GM12878 (cell line): ENCODE measurements around the gene ALAD. TPM values are rescaled to one million over a fixed set of nuclear protein-coding genes. Genes with fewer than 3 reads are reported as not detected.

Source experiments
- ATAC-seq: fragments of 200-7000 bp; cut with Tn5 transposase; 3 replicates; pipeline ENCODE4 v1.9.1; 2020; ENCODE audit warnings: mild to moderate bottlenecking, moderate library complexity
- BruUV-seq: library from RNA; stranded (reverse); fragments of 400-500 nt; replicated peaks from 2 replicates; lab custom pipeline; 2021; lab: Mats Ljungman, UMichigan
- CTCF ChIA-PET: fragments of 300-600 bp; sonication (Branson Sonifier 250); formaldehyde crosslinking; extraction: SDS; loops from one replicate; lab custom pipeline; 2021; ENCODE audit warnings: inconsistent platforms; lab: Yijun Ruan, JAX
- POLR2A ChIA-PET: fragments of 350-600 bp; formaldehyde crosslinking; extraction: SDS; loops from one replicate; lab custom pipeline; 2021; ENCODE audit warnings: inconsistent platforms; lab: Charles Lee
- RAD21 ChIA-PET: fragments of 300-600 bp; sonication (Branson Sonifier 250); formaldehyde crosslinking; loops from one replicate; lab custom pipeline; 2023; ENCODE audit warnings: antibody characterized with exemption; ENCODE audit not compliant: unreplicated experiment; lab: Charles Lee
- SMC1A ChIA-PET: fragments of 300-600 bp; sonication (Branson Sonifier 250); formaldehyde crosslinking; loops from one replicate; lab custom pipeline; 2023; ENCODE audit not compliant: unreplicated experiment, uncharacterized antibody; lab: Charles Lee
- DNase-seq: peaks from one replicate; pipeline ENCODE4 v3.0.0-alpha.2; 2011; ENCODE audit warnings: low read depth, low spot score
- FAIRE-seq: peaks from 3 replicates; lab custom pipeline; 2011; peaks lifted over from hg19 to GRCh38; lab: Jason Lieb, UNC
- H2AFZ ChIP-seq: 2 replicates; pipeline ENCODE4 v1.6.0; 2011; ENCODE audit warnings: low read depth, low read length, control low read depth; ENCODE audit not compliant: control insufficient read depth
- H3K27ac ChIP-seq: 2 replicates; pipeline ENCODE4 v1.5.1; 2011; ENCODE audit warnings: control low read depth; ENCODE audit not compliant: control insufficient read depth, insufficient read depth
- H3K27me3 ChIP-seq, 2 experiments: replicated peaks in 1 of 2; 2 replicates each; pipeline versions ENCODE4 v1.6.0 to v1.6.1; 2011; ENCODE audit warnings: low read length in 1 of 2; ENCODE audit not compliant: control insufficient read depth in 2 of 2, insufficient read depth in 2 of 2
- H3K36me3 ChIP-seq, 2 experiments: 2 replicates each; pipeline ENCODE4 v1.5.1; 2011; ENCODE audit warnings: low read length in 1 of 2; ENCODE audit not compliant: control insufficient read depth in 2 of 2, insufficient read depth in 2 of 2
- H3K4me1 ChIP-seq: 2 replicates; pipeline ENCODE4 v1.6.1; 2011; ENCODE audit warnings: mild to moderate bottlenecking, low read length, moderate library complexity, mixed read lengths; ENCODE audit not compliant: control insufficient read depth, insufficient read depth
- H3K4me2 ChIP-seq: 2 replicates; pipeline ENCODE4 v1.6.0; 2011; ENCODE audit warnings: control low read depth; ENCODE audit not compliant: control insufficient read depth, insufficient read depth
- H3K4me3 ChIP-seq: fragments of 200-600 bp; sonication (generic); 2 replicates; pipeline ENCODE4 v1.5.1; 2016
- H3K79me2 ChIP-seq: 2 replicates; pipeline ENCODE4 v1.6.0; 2011; ENCODE audit warnings: low read length; ENCODE audit not compliant: control insufficient read depth, insufficient read depth
- H3K9ac ChIP-seq: 2 replicates; pipeline ENCODE4 v1.8.0; 2011; ENCODE audit warnings: low read length, control low read depth, mixed read lengths; ENCODE audit not compliant: control insufficient read depth, insufficient read depth
- H3K9me3 ChIP-seq: replicated peaks from 3 replicates; pipeline ENCODE4 v1.5.1; 2011; ENCODE audit warnings: mild to moderate bottlenecking, low read length; ENCODE audit not compliant: control insufficient read depth, insufficient read depth
- H4K20me1 ChIP-seq: 2 replicates; pipeline ENCODE4 v1.6.0; 2011; ENCODE audit not compliant: control insufficient read depth, insufficient read depth
- MLLT1 ChIP-seq: fragments of 450-650 bp; IDR thresholded peaks from 2 replicates; pipeline ENCODE4 v1.6.1; 2016; ENCODE audit warnings: mild to moderate bottlenecking
- MTA3 ChIP-seq: IDR thresholded peaks from 2 replicates; pipeline ENCODE4 v1.6.1; 2012; ENCODE audit warnings: low read length, inconsistent platforms, borderline replicate concordance
- SIX5 ChIP-seq: IDR thresholded peaks from 2 replicates; pipeline ENCODE4 v1.6.1; 2011; ENCODE audit warnings: mild to moderate bottlenecking, low read depth, low read length, moderate library complexity; ENCODE audit not compliant: severe bottlenecking
- WGBS: methylation state at CpG from one replicate; pipeline ENCODE4 v1.1.6; 2016; ENCODE audit warnings: low lambda C conversion rate; ENCODE audit not compliant: insufficient replicate concordance, insufficient coverage; ENCODE audit errors: missing lambda C conversion rate; 5-methylcytosine and 5-hydroxymethylcytosine counted together
- in situ Hi-C: fragments of 300-500 bp; cut with MboI; formaldehyde crosslinking; loops from 9 replicates; pipeline ENCODE4 v1.14.3; 2018; ENCODE audit warnings: mixed read lengths
- intact Hi-C: fragments of 100-400 bp; cut with micrococcal nuclease; formaldehyde crosslinking; loops from one replicate; pipeline ENCODE4 v1.14.2; 2022; ENCODE audit not compliant: unreplicated experiment
- polyA plus RNA-seq, 11 experiments: library from polyadenylated mRNA; depleted of rRNA in 4 of 11; unstranded in 6 of 11; stranded (reverse) in 5 of 11; fragments of >200 nt; fragmentation: Nextera tagmentation in 4 of 11; fragmentation: Illumina TruSeq in 1 of 11; extraction: Ambion mirVana in 4 of 11; extraction: Trizol in 1 of 11; gene quantifications; 1 replicate in 1 of 11; 2 replicates in 10 of 11; pipeline versions ENCODE4 v1.2.1 to v1.2.3, GENCODE V29; 2011 to 2016; ENCODE audit warnings: inconsistent platforms in 2 of 11, missing spikeins in 2 of 11, low read depth in 1 of 11
- total RNA-seq, 4 experiments: library from RNA; depleted of rRNA in 3 of 4; stranded (reverse); fragments of >200 nt in 3 of 4; fragmentation: Illumina TruSeq in 1 of 4; extraction: Trizol in 1 of 4; gene quantifications; 2 replicates each; pipeline versions ENCODE4 v1.2.1 to v1.2.3, GENCODE V29; 2013 to 2021

The ALAD gene
- total and polyA plus RNA-seq, 10 of the 15 experiments (the other 5 are each of a cell fraction or from before 2014, with no cell fraction given): 2.4 to 21.6 (median 12.9) TPM

- no peak for TF ChIP-seq SIX5
Observed at GRCh38 chr9:113345190-113345589, 55.9 kb downstream of the ALAD start (continued).

GRCh38 chr9:113343732-113344231, 57.3 kb downstream of the ALAD start:
- Histone ChIP-seq H3K36me3 (no peaks in the 10 kb centered on the region), H3K27ac (no peak overlapping the region), H3K79me2 (no peaks in the 10 kb centered on the region), H3K4me3 (no peak overlapping the region), H4K20me1 (no peaks in the 10 kb centered on the region), H3K4me1 (no peaks in the 10 kb centered on the region)
- BruUV-seq: no TSS peak
- RAD21 ChIA-PET: no interaction called here
- TF ChIP-seq MLLT1 (0 out of 2 replicates have a peak, but pooled peaks have one; percentile 17), MTA3 (no peak)
- TF ChIP-seq, all 136 proteins: peak for 1
- ChIA-PET POLR2A (no interaction called here), CTCF (interaction anchor here (1.7 kb wide), 1 partner anchor 314 kb away, joined by 4 read pairs; no protein-coding TSS in a partner anchor), SMC1A (no interaction called here)
- no peak overlapping the region for H2AFZ ChIP-seq
- no peak overlapping the region for H3K9ac ChIP-seq
- ATAC-seq (no peak), FAIRE-seq (no peak), DNase-seq (no peak)
- intact Hi-C loops (loop anchor here (5.0 kb wide), 1 partner anchor 66 kb away; the partner anchor contains the start of genes CDC26 and PRPF4), in situ Hi-C loops (no loop called here)
- 0% methylated on average over 1 of the region's 1 CpG for WGBS
- no peaks in the 10 kb centered on the region for H3K27me3 ChIP-seq
- H3K4me2 ChIP-seq: no peak overlapping the region
- no peaks in the 10 kb centered on the region for H3K9me3 ChIP-seq
